K562 (cell line): ENCODE measurements around the gene MCM7. TPM values are rescaled to one million over a fixed set of nuclear protein-coding genes. Genes with fewer than 3 reads are reported as not detected.

Source experiments
- CBFA2T3 ChIP-seq: fragments of 450-650 bp; IDR thresholded peaks from 2 replicates; pipeline ENCODE4 v1.6.1; 2017
- CBFB ChIP-seq: sonication (generic); formaldehyde crosslinking; IDR thresholded peaks from 2 replicates; pipeline ENCODE4 v1.4.0; 2020; ENCODE audit warnings: mild to moderate bottlenecking, missing genetic modification reagents
- CBX1 ChIP-seq: sonication (generic); IDR thresholded peaks from 2 replicates; pipeline ENCODE4 v1.6.1; 2016; ENCODE audit warnings: antibody characterized with exemption, low read depth, mild to moderate bottlenecking
- CHD1 ChIP-seq: fragments of 200-600 bp; sonication (generic); IDR thresholded peaks from one replicate; pipeline ENCODE4 v1.6.1; 2012; ENCODE audit warnings: mild to moderate bottlenecking, moderate library complexity, low read length, inconsistent platforms
- CREM ChIP-seq: IDR thresholded peaks from 2 replicates; pipeline ENCODE4 v1.6.1; 2014; ENCODE audit warnings: antibody characterized with exemption, low read depth
- FIP1L1 ChIP-seq: fragments of 200-400 bp; formaldehyde crosslinking; IDR thresholded peaks from 2 replicates; pipeline ENCODE4 v1.6.1; 2018; ENCODE audit warnings: mild to moderate bottlenecking, low read depth, low read length; ENCODE audit not compliant: poor library complexity, severe bottlenecking
- FOS ChIP-seq: IDR thresholded peaks from 3 replicates; pipeline ENCODE4 v1.6.1; 2011; ENCODE audit not compliant: insufficient read length; ENCODE audit errors: extremely low read depth
- FUS ChIP-seq: fragments of 200-400 bp; formaldehyde crosslinking; optimal IDR thresholded peaks from 2 replicates; pipeline ENCODE3; 2017; ENCODE audit warnings: low read depth, low read length
- KLF10 ChIP-seq: fragments of 250-450 bp; sonication (Bioruptor Pico); IDR thresholded peaks from 2 replicates; pipeline ENCODE4 v1.6.1; 2021; ENCODE audit warnings: matching md5 sums
- MYC ChIP-seq, 2 experiments: fragments of 250-450 bp in 1 of 2; sonication (Bioruptor Pico) in 1 of 2; IDR thresholded peaks; 2 replicates each; pipeline versions ENCODE4 v1.5.1 to v1.6.1; 2012 to 2021; ENCODE audit warnings: low read depth in 2 of 2, borderline replicate concordance in 1 of 2, improper control_type of control experiment in 1 of 2, low read length in 1 of 2, mild to moderate bottlenecking in 1 of 2, moderate library complexity in 1 of 2
- NFYB ChIP-seq: IDR thresholded peaks from 2 replicates; pipeline ENCODE4 v1.6.1; 2011; ENCODE audit warnings: mild to moderate bottlenecking, moderate library complexity; ENCODE audit not compliant: insufficient read length; ENCODE audit errors: extremely low read depth
- PCBP2 ChIP-seq: fragments of 200-400 bp; formaldehyde crosslinking; IDR thresholded peaks from 2 replicates; pipeline ENCODE4 v1.6.1; 2018; ENCODE audit warnings: low read length, low read depth, mild to moderate bottlenecking, moderate library complexity; ENCODE audit not compliant: poor library complexity, severe bottlenecking
- PHB2 ChIP-seq: fragments of 450-650 bp; IDR thresholded peaks from 2 replicates; pipeline ENCODE4 v1.6.1; 2017; ENCODE audit warnings: low read depth
- RBM22 ChIP-seq: fragments of 200-400 bp; formaldehyde crosslinking; IDR thresholded peaks from 2 replicates; pipeline ENCODE4 v1.6.1; 2018; ENCODE audit warnings: low read length, low read depth; ENCODE audit not compliant: poor library complexity, severe bottlenecking
- RBM25 ChIP-seq: fragments of 200-400 bp; formaldehyde crosslinking; IDR thresholded peaks from 2 replicates; pipeline ENCODE4 v1.6.1; 2018; ENCODE audit warnings: low read length, low read depth, moderate library complexity; ENCODE audit not compliant: severe bottlenecking
- RFX5 ChIP-seq: IDR thresholded peaks from 2 replicates; pipeline ENCODE4 v1.6.1; 2011; ENCODE audit warnings: low read depth, mild to moderate bottlenecking, improper control_type of control experiment, low read length
- SRF ChIP-seq, 2 experiments: fragments of 250-450, 450-650 bp in 1 of 2; sonication (Bioruptor Pico) in 1 of 2; sonication (generic) in 1 of 2; formaldehyde crosslinking; IDR thresholded peaks; 2 replicates each; pipeline versions ENCODE4 v1.5.0 to v1.5.1; 2020 to 2022; ENCODE audit warnings: mild to moderate bottlenecking in 1 of 2, missing genetic modification reagents in 1 of 2
- TAF15 ChIP-seq: fragments of 200-400 bp; formaldehyde crosslinking; IDR thresholded peaks from 2 replicates; pipeline ENCODE4 v1.6.1; 2017; ENCODE audit warnings: mild to moderate bottlenecking, low read depth, low read length, moderate library complexity
- XRCC5 ChIP-seq: fragments of 200-400 bp; formaldehyde crosslinking; IDR thresholded peaks from 2 replicates; pipeline ENCODE4 v1.6.1; 2017; ENCODE audit warnings: low read depth, mild to moderate bottlenecking, low read length
- ZBED1 ChIP-seq: IDR thresholded peaks from 2 replicates; pipeline ENCODE4 v1.6.1; 2014
- ZNF551 ChIP-seq: fragments of 250-450 bp; sonication (Bioruptor Pico); IDR thresholded peaks from 2 replicates; pipeline ENCODE4 v1.5.0; 2021; ENCODE audit warnings: mild to moderate bottlenecking, moderate library complexity
- ZNF589 ChIP-seq: fragments of 200-800 bp; sonication (Bioruptor generic); IDR thresholded peaks from 2 replicates; pipeline ENCODE4 v1.6.1; 2016; ENCODE audit warnings: low read depth, missing genetic modification characterization, missing compliant biosample characterization
- polyA plus RNA-seq, 8 experiments: library from polyadenylated mRNA; depleted of rRNA in 4 of 8; stranded (reverse) in 5 of 8; unstranded in 3 of 8; fragments of >200 nt; fragmentation: Nextera tagmentation in 2 of 8; fragmentation: Illumina TruSeq in 1 of 8; extraction: Ambion mirVana in 2 of 8; extraction: Trizol in 1 of 8; gene quantifications; 2 replicates each; pipeline versions ENCODE4 v1.2.1 to v1.2.3, GENCODE V29; 2011 to 2014; ENCODE audit warnings: inconsistent platforms in 1 of 8, missing spikeins in 1 of 8
- total RNA-seq, 7 experiments: library from RNA; depleted of rRNA in 6 of 7; stranded (reverse); fragments of >200 nt in 6 of 7; fragmentation: Illumina TruSeq in 2 of 7; extraction: Trizol in 2 of 7; gene quantifications; 2 replicates each; pipeline versions ENCODE4 v1.2.1 to v1.2.3, GENCODE V29; 2011 to 2021; ENCODE audit warnings: low replicate concordance in 1 of 7
- TF ChIP-seq, protein P1 (sequence below): sonication (generic); formaldehyde crosslinking; IDR thresholded peaks from 2 replicates; pipeline ENCODE4 v1.8.0; 2022; ENCODE audit warnings: missing genetic modification reagents, mild to moderate bottlenecking, moderate library complexity, borderline replicate concordance
- TF ChIP-seq, protein P2 (sequence below): sonication (generic); formaldehyde crosslinking; IDR thresholded peaks from 2 replicates; pipeline ENCODE4 v1.8.0; 2022; ENCODE audit warnings: mild to moderate bottlenecking, low read depth, missing genetic modification reagents
- TF ChIP-seq, protein P3 (sequence below): fragments of 450-650 bp; formaldehyde crosslinking; conservative IDR thresholded peaks from 2 replicates; pipeline ENCODE4 v1.4.0; 2022; ENCODE audit warnings: mild to moderate bottlenecking, missing genetic modification characterization

MCM7 gene
- total and polyA plus RNA-seq, 9 of the 15 experiments (the other 6 are each of a cell fraction or from before 2014, with no cell fraction given), result 329 to 856 (median 437) TPM

DNA sequence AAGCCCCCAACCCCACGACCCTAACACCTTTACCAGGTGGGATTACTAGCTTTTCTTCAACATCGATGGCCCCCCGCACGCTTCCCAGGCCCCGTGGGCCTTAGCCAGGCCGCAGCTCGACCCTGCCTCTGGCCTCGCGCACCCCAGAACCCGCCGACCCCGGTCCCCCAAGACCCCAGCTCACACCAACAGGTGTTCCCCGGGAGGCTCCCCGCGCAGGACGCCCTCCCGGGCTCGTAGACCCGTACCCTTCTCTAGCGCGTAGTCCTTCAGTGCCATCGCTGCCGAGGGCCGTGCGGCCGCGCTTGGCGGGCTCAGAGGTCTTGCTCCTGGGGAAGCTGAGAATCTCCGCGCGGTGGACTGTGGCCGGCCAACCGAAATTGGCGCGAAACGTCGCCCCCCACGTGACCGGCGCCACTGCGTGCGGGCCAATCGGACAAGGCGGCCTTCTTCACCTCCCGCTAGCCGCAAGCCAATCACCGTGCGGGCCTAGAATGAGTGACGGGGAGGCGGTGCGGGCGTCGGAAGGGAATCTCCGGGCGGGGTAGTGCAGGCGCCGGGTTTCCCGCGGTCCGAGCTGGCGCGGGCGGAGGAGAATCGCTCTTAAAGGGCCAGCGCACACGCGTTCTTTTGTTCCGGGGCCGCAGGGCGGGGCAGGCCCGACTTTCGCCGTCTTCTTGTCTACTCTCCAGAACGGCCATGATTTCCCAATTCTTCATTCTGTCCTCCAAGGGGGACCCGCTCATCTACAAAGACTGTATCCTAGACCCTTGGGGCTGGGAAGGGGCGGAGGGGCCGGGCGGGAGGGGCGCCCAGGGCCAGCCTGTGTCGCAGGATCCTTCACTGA lies at the start of gene MCM7, which contains the start of gene AP4M1 (continued):
- TF ChIP-seq, protein P1, sequence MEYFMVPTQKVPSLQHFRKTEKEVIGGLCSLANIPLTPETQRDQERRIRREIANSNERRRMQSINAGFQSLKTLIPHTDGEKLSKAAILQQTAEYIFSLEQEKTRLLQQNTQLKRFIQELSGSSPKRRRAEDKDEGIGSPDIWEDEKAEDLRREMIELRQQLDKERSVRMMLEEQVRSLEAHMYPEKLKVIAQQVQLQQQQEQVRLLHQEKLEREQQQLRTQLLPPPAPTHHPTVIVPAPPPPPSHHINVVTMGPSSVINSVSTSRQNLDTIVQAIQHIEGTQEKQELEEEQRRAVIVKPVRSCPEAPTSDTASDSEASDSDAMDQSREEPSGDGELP (CRISPR knock-in tag), result peak; percentile 81
- TF ChIP-seq CHD1 (peak; percentile 49), ZBED1 (no peak; the same call in 1 of the 2 replicates), CBX1 (peak; percentile 46; the same call in 1 of the 2 replicates), CBFA2T3 (no peak), KLF10 (no peak), FUS (peak; percentile 66), FOS (peak; percentile 89), CBFB (CRISPR knock-in tag) (peak; percentile 85; the same call in 1 of the 2 replicates), SRF (CRISPR knock-in tag; IDR thresholded peaks at IDR 0.05) (peak in 1 of 2 experiments; percentile 84; a peak in 2 of 4 replicates), XRCC5 (no peak; the same call in 1 of the 2 replicates), TAF15 (no peak), NFYB (peak; percentile 96), CREM (peak; percentile 89), PHB2 (no peak), ZNF589 (CRISPR knock-in tag) (0 out of 2 replicates have a peak, but pooled peaks have one; percentile 37), RBM22 (peak; percentile 60), RBM25 (peak; percentile 98), PCBP2 (no peak), MYC (IDR thresholded peaks at IDR 0.05; ENCODE audit: low read depth, low read length) (peak; percentile 84), MYC (CRISPR knock-in tag; IDR thresholded peaks at IDR 0.05; ENCODE audit: borderline replicate concordance, low read depth) (peak; percentile 93; the same call in 1 of the 2 replicates), ZNF551 (CRISPR knock-in tag) (no peak), FIP1L1 (peak; percentile 62), RFX5 (0 out of 2 replicates have a peak, but pooled peaks have one; percentile 29)
- TF ChIP-seq, protein P2, sequence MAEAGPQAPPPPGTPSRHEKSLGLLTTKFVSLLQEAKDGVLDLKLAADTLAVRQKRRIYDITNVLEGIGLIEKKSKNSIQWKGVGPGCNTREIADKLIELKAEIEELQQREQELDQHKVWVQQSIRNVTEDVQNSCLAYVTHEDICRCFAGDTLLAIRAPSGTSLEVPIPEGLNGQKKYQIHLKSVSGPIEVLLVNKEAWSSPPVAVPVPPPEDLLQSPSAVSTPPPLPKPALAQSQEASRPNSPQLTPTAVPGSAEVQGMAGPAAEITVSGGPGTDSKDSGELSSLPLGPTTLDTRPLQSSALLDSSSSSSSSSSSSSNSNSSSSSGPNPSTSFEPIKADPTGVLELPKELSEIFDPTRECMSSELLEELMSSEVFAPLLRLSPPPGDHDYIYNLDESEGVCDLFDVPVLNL (CRISPR knock-in tag), result peak; percentile 96
- TF ChIP-seq, protein P3, sequence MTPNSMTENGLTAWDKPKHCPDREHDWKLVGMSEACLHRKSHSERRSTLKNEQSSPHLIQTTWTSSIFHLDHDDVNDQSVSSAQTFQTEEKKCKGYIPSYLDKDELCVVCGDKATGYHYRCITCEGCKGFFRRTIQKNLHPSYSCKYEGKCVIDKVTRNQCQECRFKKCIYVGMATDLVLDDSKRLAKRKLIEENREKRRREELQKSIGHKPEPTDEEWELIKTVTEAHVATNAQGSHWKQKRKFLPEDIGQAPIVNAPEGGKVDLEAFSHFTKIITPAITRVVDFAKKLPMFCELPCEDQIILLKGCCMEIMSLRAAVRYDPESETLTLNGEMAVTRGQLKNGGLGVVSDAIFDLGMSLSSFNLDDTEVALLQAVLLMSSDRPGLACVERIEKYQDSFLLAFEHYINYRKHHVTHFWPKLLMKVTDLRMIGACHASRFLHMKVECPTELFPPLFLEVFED, result no peak; the same call in 1 of the 2 replicates
